Karpas-422 (cell line): ENCODE measurements around the gene SELENOV. TPM values are rescaled to one million over a fixed set of nuclear protein-coding genes. Genes with fewer than 3 reads are reported as not detected.
A peak's percentile ranks its signal among the peaks of the same experiment; 100 is the strongest.

ENCODE experiments used
- DNase-seq: peaks from one replicate; pipeline ENCODE4 v3.0.0-alpha.2; 2015
- H2AFZ ChIP-seq: fragments of 200-600 bp; sonication (generic); 2 replicates; pipeline ENCODE4 v1.6.1; 2014; ENCODE audit warnings: antibody characterized with exemption, low read length, mixed read lengths
- H3K27ac ChIP-seq: fragments of 200-600 bp; sonication (generic); 2 replicates; pipeline ENCODE4 v1.5.1; 2014; ENCODE audit warnings: mild to moderate bottlenecking, low read length, moderate library complexity
- H3K27me3 ChIP-seq: fragments of 200-600 bp; sonication (generic); 2 replicates; pipeline ENCODE4 v1.6.1; 2014; ENCODE audit warnings: low read length, mixed read lengths
- H3K36me3 ChIP-seq: fragments of 200-600 bp; sonication (generic); 2 replicates; pipeline ENCODE4 v1.6.1; 2014; ENCODE audit warnings: low read length, mixed read lengths; ENCODE audit not compliant: insufficient read depth
- H3K4me1 ChIP-seq: fragments of 200-600 bp; sonication (generic); 2 replicates; pipeline ENCODE4 v1.6.1; 2014; ENCODE audit warnings: mild to moderate bottlenecking, low read length, mixed read lengths
- H3K4me2 ChIP-seq: fragments of 200-600 bp; sonication (generic); 2 replicates; pipeline ENCODE4 v1.6.1; 2014; ENCODE audit warnings: low read length, low read depth, mild to moderate bottlenecking; ENCODE audit not compliant: poor library complexity, severe bottlenecking
- H3K4me3 ChIP-seq: fragments of 200-600 bp; sonication (generic); 2 replicates; pipeline ENCODE4 v1.5.1; 2014; ENCODE audit warnings: mild to moderate bottlenecking, antibody characterized with exemption, low read length, mixed read lengths
- H3K79me2 ChIP-seq: fragments of 200-600 bp; sonication (generic); 2 replicates; pipeline ENCODE4 v1.6.1; 2014; ENCODE audit warnings: mild to moderate bottlenecking, low read length, mixed read lengths
- H3K9ac ChIP-seq: fragments of 200-600 bp; sonication (generic); 2 replicates; pipeline ENCODE4 v1.6.0; 2014; ENCODE audit warnings: low read length
- H3K9me2 ChIP-seq: fragments of 200-600 bp; sonication (generic), shearing (Covaris generic); replicated peaks from 2 replicates; pipeline ENCODE4 v1.6.0; 2014; ENCODE audit warnings: mild to moderate bottlenecking, low read length, moderate library complexity; ENCODE audit not compliant: insufficient read depth
- H3K9me3 ChIP-seq: fragments of 300-700, 200-600 bp; sonication (generic); 2 replicates; pipeline ENCODE4 v1.6.1; 2014; ENCODE audit warnings: low read length, mixed read lengths
- H4K20me1 ChIP-seq: fragments of 200-600 bp; sonication (generic); 2 replicates; pipeline ENCODE4 v1.6.1; 2014; ENCODE audit warnings: mild to moderate bottlenecking, antibody characterized with exemption, low read length, low read depth; ENCODE audit not compliant: insufficient read depth
- total RNA-seq: library from RNA; depleted of rRNA; stranded (reverse); fragments of >200 nt; shearing (Covaris generic); gene quantifications from 2 replicates; pipeline ENCODE4 v1.2.3, GENCODE V29; 2014; ENCODE audit warnings: low replicate concordance

SELENOV gene
- total RNA-seq, 1 experiment from 2014 or later = not detected

- H3K27ac ChIP-seq = no peak overlapping the region
- no peaks in the 10 kb centered on the region for H3K9me2 ChIP-seq
- H3K27me3 ChIP-seq = no peaks in the 10 kb centered on the region
- no peak for DNase-seq
- H2AFZ ChIP-seq = no peak overlapping the region
- H4K20me1 ChIP-seq = no peaks in the 10 kb centered on the region
- H3K9me3 ChIP-seq = no peaks in the 10 kb centered on the region
- H3K4me1 ChIP-seq = peaks cover 14% of the 10 kb centered on the region
- no peak overlapping the region for H3K9ac ChIP-seq
- H3K36me3 ChIP-seq = no peaks in the 10 kb centered on the region
- no peak overlapping the region for H3K4me2 ChIP-seq
- H3K79me2 ChIP-seq = no peaks in the 10 kb centered on the region
- H3K4me3 ChIP-seq = no peak overlapping the region
These were observed 31.7 kb downstream of the SELENOV start for GRCh38 chr19:39546599-39546998.

GRCh38 chr19:39550197-39550596, 35.3 kb downstream of the SELENOV start:
- no peak for DNase-seq
- Histone ChIP-seq H3K9me2 (no peaks in the 10 kb centered on the region), H3K9ac (no peak overlapping the region), H3K27ac (no peak overlapping the region), H3K9me3 (no peaks in the 10 kb centered on the region), H3K79me2 (no peaks in the 10 kb centered on the region), H3K4me3 (no peak overlapping the region), H3K4me1 (peaks cover 29% of the 10 kb centered on the region), H4K20me1 (no peaks in the 10 kb centered on the region), H3K4me2 (no peak overlapping the region), H3K27me3 (no peaks in the 10 kb centered on the region), H2AFZ (no peak overlapping the region), H3K36me3 (no peaks in the 10 kb centered on the region)

GRCh38 chr19:39553082-39553652, 38.2 kb downstream of the SELENOV start:
- H3K79me2 ChIP-seq = no peaks in the 10 kb centered on the region
- peaks cover 47% of the 10 kb centered on the region for H3K4me1 ChIP-seq
- H3K4me2 ChIP-seq = peak overlapping the region; percentile 34
- no peaks in the 10 kb centered on the region for H3K27me3 ChIP-seq
- no peak overlapping the region for H3K9ac ChIP-seq
- H4K20me1 ChIP-seq = no peaks in the 10 kb centered on the region
- H3K4me3 ChIP-seq = no peak overlapping the region
- no peaks in the 10 kb centered on the region for H3K9me3 ChIP-seq
- H2AFZ ChIP-seq = no peak overlapping the region
- DNase-seq = no peak
- H3K36me3 ChIP-seq = no peaks in the 10 kb centered on the region
- no peak overlapping the region; the same call in 1 of the 2 replicates for H3K27ac ChIP-seq
- no peaks in the 10 kb centered on the region for H3K9me2 ChIP-seq

GRCh38 chr19:39554701-39555311, 39.9 kb downstream of the SELENOV start:
- H2AFZ ChIP-seq = no peak overlapping the region
- H3K9ac ChIP-seq = no peak overlapping the region
- no peaks in the 10 kb centered on the region for H4K20me1 ChIP-seq
- no peaks in the 10 kb centered on the region for H3K79me2 ChIP-seq
- H3K9me3 ChIP-seq = no peaks in the 10 kb centered on the region
- DNase-seq = no peak
- H3K9me2 ChIP-seq = no peaks in the 10 kb centered on the region
- H3K4me2 ChIP-seq = no peak overlapping the region
- H3K27me3 ChIP-seq = no peaks in the 10 kb centered on the region
- no peak overlapping the region for H3K27ac ChIP-seq
- no peak overlapping the region for H3K4me3 ChIP-seq
- H3K4me1 ChIP-seq = peaks cover 61% of the 10 kb centered on the region
- no peaks in the 10 kb centered on the region for H3K36me3 ChIP-seq

- Histone ChIP-seq H3K36me3 (no peaks in the 10 kb centered on the region), H3K4me3 (no peak overlapping the region), H4K20me1 (no peaks in the 10 kb centered on the region), H3K9ac (no peak overlapping the region), H3K27ac (no peak overlapping the region), H3K9me2 (no peaks in the 10 kb centered on the region), H3K9me3 (no peaks in the 10 kb centered on the region), H3K79me2 (no peaks in the 10 kb centered on the region), H3K4me2 (no peak overlapping the region), H3K4me1 (peaks cover 61% of the 10 kb centered on the region), H3K27me3 (no peaks in the 10 kb centered on the region), H2AFZ (no peak overlapping the region)
- DNase-seq = no peak
These were observed 40.9 kb downstream of the SELENOV start for GRCh38 chr19:39555883-39556282.

GRCh38 chr19:39557811-39558623, 43.1 kb downstream of the SELENOV start:
- Histone ChIP-seq H3K36me3 (no peaks in the 10 kb centered on the region), H3K4me2 (peak overlapping the region; percentile 73), H3K9me2 (no peaks in the 10 kb centered on the region), H2AFZ (peak overlapping the region; percentile 71), H3K9ac (peak overlapping the region; percentile 54), H3K4me1 (peaks cover 45% of the 10 kb centered on the region), H3K4me3 (peak overlapping the region; percentile 63), H3K27ac (peak overlapping the region; percentile 68), H3K27me3 (no peaks in the 10 kb centered on the region), H3K79me2 (no peaks in the 10 kb centered on the region), H4K20me1 (no peaks in the 10 kb centered on the region), H3K9me3 (no peaks in the 10 kb centered on the region)
- peak; percentile 59 for DNase-seq

- no peaks in the 10 kb centered on the region for H3K9me2 ChIP-seq
- peak overlapping the region; percentile 54 for H3K9ac ChIP-seq
- no peaks in the 10 kb centered on the region for H3K9me3 ChIP-seq
- no peaks in the 10 kb centered on the region for H3K27me3 ChIP-seq
- no peaks in the 10 kb centered on the region for H4K20me1 ChIP-seq
- H3K4me3 ChIP-seq = peak overlapping the region; percentile 63
- DNase-seq = no peak
- H3K27ac ChIP-seq = peak overlapping the region; percentile 68
- no peaks in the 10 kb centered on the region for H3K36me3 ChIP-seq
- H3K4me1 ChIP-seq = peaks cover 38% of the 10 kb centered on the region
- H3K4me2 ChIP-seq = peak overlapping the region; percentile 73
- peak overlapping the region; percentile 71 for H2AFZ ChIP-seq
- H3K79me2 ChIP-seq = no peaks in the 10 kb centered on the region
These were observed 43.7 kb downstream of the SELENOV start for GRCh38 chr19:39558624-39559117.

- no peaks in the 10 kb centered on the region for H3K9me2 ChIP-seq
- no peak for DNase-seq
- no peak overlapping the region for H2AFZ ChIP-seq
- H3K4me1 ChIP-seq = peaks cover 11% of the 10 kb centered on the region
- no peak overlapping the region for H3K4me3 ChIP-seq
- H3K36me3 ChIP-seq = no peaks in the 10 kb centered on the region
- no peaks in the 10 kb centered on the region for H3K79me2 ChIP-seq
- H3K9me3 ChIP-seq = no peaks in the 10 kb centered on the region
- H3K27me3 ChIP-seq = no peaks in the 10 kb centered on the region
- no peak overlapping the region for H3K9ac ChIP-seq
- H3K27ac ChIP-seq = no peak overlapping the region
- no peak overlapping the region for H3K4me2 ChIP-seq
- H4K20me1 ChIP-seq = no peaks in the 10 kb centered on the region
These were observed 48.5 kb downstream of the SELENOV start for GRCh38 chr19:39563408-39563807.
